GM12864 (cell line): ENCODE data around the gene ATRNL1.

Source experiments
- DNase-seq: peaks from one replicate; pipeline ENCODE4 v3.0.0-alpha.2; 2011; ENCODE audit warnings: low read depth
- H3K4me3 ChIP-seq: 2 replicates; pipeline ENCODE4 v1.5.1; 2011; ENCODE audit warnings: mild to moderate bottlenecking, low read depth, low read length, control low read depth
- CTCF ChIP-seq: IDR thresholded peaks from 2 replicates; pipeline ENCODE4 v1.5.1; 2011; ENCODE audit warnings: low read depth, mild to moderate bottlenecking, moderate library complexity, low read length, control low read depth, inconsistent platforms; ENCODE audit errors: missing control alignments

ATRNL1 gene

GRCh38 chr10:115945701-115946445 is 852.7 kb downstream of the ATRNL1 start:
- DNase-seq, result no peak
- no peak overlapping the region for H3K4me3 ChIP-seq
- TF ChIP-seq CTCF, result no peak

GRCh38 chr10:115947104-115947503 is 853.9 kb downstream of the ATRNL1 start:
- no peak for DNase-seq
- H3K4me3 ChIP-seq, result no peak overlapping the region
- TF ChIP-seq CTCF, result no peak

- DNase-seq, result no peak
- H3K4me3 ChIP-seq, result no peak overlapping the region
- no peak for TF ChIP-seq CTCF
Observed at GRCh38 chr10:115948465-115948864, 855.3 kb downstream of the ATRNL1 start.

GRCh38 chr10:115949282-115949844 is 856.2 kb downstream of the ATRNL1 start:
- no peak for DNase-seq
- no peak for TF ChIP-seq CTCF
- no peak overlapping the region for H3K4me3 ChIP-seq

- H3K4me3 ChIP-seq, result no peak overlapping the region
- no peak for DNase-seq
- no peak for TF ChIP-seq CTCF
Observed at GRCh38 chr10:115950320-115950719, 857.2 kb downstream of the ATRNL1 start.

GRCh38 chr10:115951242-115951641 is 858.1 kb downstream of the ATRNL1 start:
- DNase-seq, result no peak
- TF ChIP-seq CTCF, result no peak
- no peak overlapping the region for H3K4me3 ChIP-seq

GRCh38 chr10:115953281-115953680 is 860.1 kb downstream of the ATRNL1 start:
- TF ChIP-seq CTCF, result no peak
- no peak for DNase-seq
- no peak overlapping the region for H3K4me3 ChIP-seq
